ENCODE measurements around the gene HSDL1. TPM values are rescaled to one million over a fixed set of nuclear protein-coding genes. Genes with fewer than 3 reads are reported as not detected.

HSDL1 gene
- polyA plus RNA-seq, 1 experiment = 29.5 TPM

GRCh38 chr16:84161037-84161436 is 16.1 kb upstream of the HSDL1 start:
- no peak overlapping the region for H3K4me3 ChIP-seq (ENCODE audit: low read depth, low read length)
- H3K27me3 ChIP-seq (ENCODE audit: control insufficient read depth, insufficient read depth, low read length) = peaks cover 56% of the 10 kb centered on the region
- H3K27ac ChIP-seq (ENCODE audit: low read depth, low read length) = no peak overlapping the region
- ChIA-PET POLR2A (interaction anchor here (0.8 kb wide), 1 partner anchor 14 kb away, joined by 3 read pairs; no protein-coding TSS in a partner anchor), CTCF (interaction anchor here (0.6 to 1.7 kb wide), 4 partner anchors 12 to 95 kb away, joined by 3 to 9 read pairs (median 6); partner anchors contain the start of gene TAF1C)
- H3K9me3 ChIP-seq (ENCODE audit: control insufficient read depth, insufficient read depth, low read length) = no peaks in the 10 kb centered on the region; the same call in 1 of the 2 replicates
- TF ChIP-seq, protein P1, sequence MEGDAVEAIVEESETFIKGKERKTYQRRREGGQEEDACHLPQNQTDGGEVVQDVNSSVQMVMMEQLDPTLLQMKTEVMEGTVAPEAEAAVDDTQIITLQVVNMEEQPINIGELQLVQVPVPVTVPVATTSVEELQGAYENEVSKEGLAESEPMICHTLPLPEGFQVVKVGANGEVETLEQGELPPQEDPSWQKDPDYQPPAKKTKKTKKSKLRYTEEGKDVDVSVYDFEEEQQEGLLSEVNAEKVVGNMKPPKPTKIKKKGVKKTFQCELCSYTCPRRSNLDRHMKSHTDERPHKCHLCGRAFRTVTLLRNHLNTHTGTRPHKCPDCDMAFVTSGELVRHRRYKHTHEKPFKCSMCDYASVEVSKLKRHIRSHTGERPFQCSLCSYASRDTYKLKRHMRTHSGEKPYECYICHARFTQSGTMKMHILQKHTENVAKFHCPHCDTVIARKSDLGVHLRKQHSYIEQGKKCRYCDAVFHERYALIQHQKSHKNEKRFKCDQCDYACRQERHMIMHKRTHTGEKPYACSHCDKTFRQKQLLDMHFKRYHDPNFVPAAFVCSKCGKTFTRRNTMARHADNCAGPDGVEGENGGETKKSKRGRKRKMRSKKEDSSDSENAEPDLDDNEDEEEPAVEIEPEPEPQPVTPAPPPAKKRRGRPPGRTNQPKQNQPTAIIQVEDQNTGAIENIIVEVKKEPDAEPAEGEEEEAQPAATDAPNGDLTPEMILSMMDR (IDR thresholded peaks at IDR 0.05; ENCODE audit: low read depth, low read length) = no peak
- DNase-seq (ENCODE audit: low read depth, low spot score) = no peak

GRCh38 chr16:84159800-84160199 is 14.8 kb upstream of the HSDL1 start:
- Histone ChIP-seq H3K4me3 (ENCODE audit: low read depth, low read length) (no peak overlapping the region), H3K27ac (ENCODE audit: low read depth, low read length) (no peak overlapping the region), H3K9me3 (ENCODE audit: control insufficient read depth, insufficient read depth, low read length) (no peaks in the 10 kb centered on the region; the same call in 1 of the 2 replicates), H3K27me3 (ENCODE audit: control insufficient read depth, insufficient read depth, low read length) (peaks cover 50% of the 10 kb centered on the region)
- no peak for DNase-seq (ENCODE audit: low read depth, low spot score)
- TF ChIP-seq, protein P1 (IDR thresholded peaks at IDR 0.05; ENCODE audit: low read depth, low read length) = no peak
- CTCF ChIA-PET = no interaction called here
- POLR2A ChIA-PET = no interaction called here

DNA sequence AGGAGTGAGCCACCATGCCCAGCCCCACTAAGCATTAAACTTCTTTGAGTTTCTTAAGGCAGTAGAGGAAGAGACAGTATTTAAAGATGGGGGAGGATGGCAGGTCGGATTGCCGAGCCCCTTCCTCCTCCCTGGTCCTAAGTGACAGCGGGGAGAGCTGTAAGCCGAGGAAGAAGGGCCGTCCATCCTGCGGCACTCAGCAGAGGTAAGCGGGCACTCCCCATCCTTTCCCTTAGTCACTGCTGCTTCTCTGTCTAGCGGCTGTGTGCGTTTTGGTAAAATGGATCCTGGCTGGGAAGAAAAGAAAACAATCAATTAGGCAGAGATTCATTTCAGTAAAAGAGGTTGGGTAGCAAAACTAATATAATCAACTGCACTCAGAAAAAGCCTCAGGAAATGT is 14.0 kb upstream of the HSDL1 start:
- TF ChIP-seq, protein P1 (IDR thresholded peaks at IDR 0.05; ENCODE audit: low read depth, low read length) = no peak
- Histone ChIP-seq H3K27me3 (ENCODE audit: control insufficient read depth, insufficient read depth, low read length) (peaks cover 50% of the 10 kb centered on the region), H3K4me3 (ENCODE audit: low read depth, low read length) (no peak overlapping the region), H3K9me3 (ENCODE audit: control insufficient read depth, insufficient read depth, low read length) (no peaks in the 10 kb centered on the region; the same call in 1 of the 2 replicates), H3K27ac (ENCODE audit: low read depth, low read length) (no peak overlapping the region)
- ChIA-PET CTCF (interaction anchor here (1.0 kb wide), 1 partner anchor 28 kb away, joined by 3 read pairs; the partner anchor contains the start of gene TAF1C), POLR2A (no interaction called here)
- DNase-seq (ENCODE audit: low read depth, low spot score) = no peak

- H3K4me3 ChIP-seq (ENCODE audit: low read depth, low read length) = no peak overlapping the region
- TF ChIP-seq, protein P1 (IDR thresholded peaks at IDR 0.05; ENCODE audit: low read depth, low read length) = peak; percentile 35
- no peaks in the 10 kb centered on the region; the same call in 1 of the 2 replicates for H3K9me3 ChIP-seq (ENCODE audit: control insufficient read depth, insufficient read depth, low read length)
- POLR2A ChIA-PET = interaction anchor here (0.6 to 0.7 kb wide), 2 partner anchors 38 to 383 kb away, joined by 3 read pairs; no protein-coding TSS in a partner anchor
- no peak overlapping the region for H3K27ac ChIP-seq (ENCODE audit: low read depth, low read length)
- H3K27me3 ChIP-seq (ENCODE audit: control insufficient read depth, insufficient read depth, low read length) = peaks cover 33% of the 10 kb centered on the region
- no peak for DNase-seq (ENCODE audit: low read depth, low spot score)
- CTCF ChIA-PET = interaction anchor here (0.6 to 1.6 kb wide), 4 partner anchors 31 to 328 kb away, joined by 3 to 7 read pairs (median 4); partner anchors contain the start of gene TAF1C
Measured at GRCh38 chr16:84156342-84156784, 11.4 kb upstream of the HSDL1 start.

DNA sequence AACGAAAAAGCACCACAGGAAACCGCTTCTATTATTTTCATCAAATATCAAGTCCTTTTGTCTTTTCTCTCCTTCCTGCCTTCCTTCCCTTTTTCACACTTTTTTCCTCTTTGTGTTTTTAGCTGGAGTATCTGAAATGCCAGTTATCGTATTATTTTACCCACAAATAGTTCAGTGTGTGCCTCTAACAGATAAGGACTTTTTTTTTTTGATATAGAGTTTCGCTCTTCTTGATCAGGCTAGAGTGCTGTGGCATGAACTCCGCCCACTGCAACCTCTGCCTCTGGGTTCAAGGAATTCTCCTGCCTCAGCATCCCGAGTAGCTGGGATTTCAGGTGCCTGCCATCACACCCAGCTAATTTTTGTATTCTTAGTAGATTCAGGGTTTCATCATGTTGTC is 10.8 kb upstream of the HSDL1 start:
- Histone ChIP-seq H3K27me3 (ENCODE audit: control insufficient read depth, insufficient read depth, low read length) (peaks cover 31% of the 10 kb centered on the region), H3K4me3 (ENCODE audit: low read depth, low read length) (no peak overlapping the region), H3K27ac (ENCODE audit: low read depth, low read length) (no peak overlapping the region), H3K9me3 (ENCODE audit: control insufficient read depth, insufficient read depth, low read length) (no peaks in the 10 kb centered on the region; the same call in 1 of the 2 replicates)
- ChIA-PET POLR2A (no interaction called here), CTCF (interaction anchor here (0.6 to 1.6 kb wide), 3 partner anchors 31 to 329 kb away, joined by 3 to 5 read pairs (median 4); partner anchors contain the start of gene TAF1C)
- no peak for DNase-seq (ENCODE audit: low read depth, low spot score)
- TF ChIP-seq, protein P1 (IDR thresholded peaks at IDR 0.05; ENCODE audit: low read depth, low read length) = no peak

Measured in AG04450 (cell line).